Spleen (tissue), 7 donors: ENCODE results near the gene PACRG.

Experiments
- CTCF ChIP-seq, 11 experiments: fragments of 200-600 bp in 7 of 11; fragments of 450-650 bp in 4 of 11; sonication (generic) in 4 of 11; IDR thresholded peaks in 8 of 11; conservative IDR thresholded peaks in 3 of 11; 1 replicate in 7 of 11; 2 replicates in 4 of 11; pipeline versions ENCODE4 v1.4.0 to v1.8.0; 2016 to 2021; ENCODE audit warnings: antibody characterized with exemption in 11 of 11, inconsistent platforms in 4 of 11, mild to moderate bottlenecking in 1 of 11
- POLR2A ChIP-seq, 3 donors: fragments of 450-650 bp; IDR thresholded peaks; one replicate each; pipeline ENCODE4 v1.5.1; 2017; ENCODE audit warnings: antibody characterized with exemption in 3 of 3, mild to moderate bottlenecking in 1 of 3
- donor health status: DM: no; HTN: no; CAD: no; lungs with moderate emphysema.
- donor health status: DM: no; HTN: no; CAD: no.
- donor health status: DM: no; HTN: no; CAD: no.

- TF ChIP-seq CTCF (IDR thresholded peaks at IDR 0.05 in 8 of 11, conservative IDR thresholded peaks at IDR 0.05 in 3 of 11), result no peak
- no peak for TF ChIP-seq POLR2A (IDR thresholded peaks at IDR 0.05)
Measured at GRCh38 chr6:162962093-162962492, 234.3 kb downstream of the PACRG start.
